ENCODE measurements around the gene BEST1. TPM values are rescaled to one million over a fixed set of nuclear protein-coding genes. Genes with fewer than 3 reads are reported as not detected.
A peak's percentile ranks its signal among the peaks of the same experiment; 100 is the strongest.

Gene BEST1
- total and polyA plus RNA-seq, 2 of the 13 experiments (the other 11 are each of a cell fraction or from before 2014, with no cell fraction given): 0.09 to 0.65 TPM

DNA sequence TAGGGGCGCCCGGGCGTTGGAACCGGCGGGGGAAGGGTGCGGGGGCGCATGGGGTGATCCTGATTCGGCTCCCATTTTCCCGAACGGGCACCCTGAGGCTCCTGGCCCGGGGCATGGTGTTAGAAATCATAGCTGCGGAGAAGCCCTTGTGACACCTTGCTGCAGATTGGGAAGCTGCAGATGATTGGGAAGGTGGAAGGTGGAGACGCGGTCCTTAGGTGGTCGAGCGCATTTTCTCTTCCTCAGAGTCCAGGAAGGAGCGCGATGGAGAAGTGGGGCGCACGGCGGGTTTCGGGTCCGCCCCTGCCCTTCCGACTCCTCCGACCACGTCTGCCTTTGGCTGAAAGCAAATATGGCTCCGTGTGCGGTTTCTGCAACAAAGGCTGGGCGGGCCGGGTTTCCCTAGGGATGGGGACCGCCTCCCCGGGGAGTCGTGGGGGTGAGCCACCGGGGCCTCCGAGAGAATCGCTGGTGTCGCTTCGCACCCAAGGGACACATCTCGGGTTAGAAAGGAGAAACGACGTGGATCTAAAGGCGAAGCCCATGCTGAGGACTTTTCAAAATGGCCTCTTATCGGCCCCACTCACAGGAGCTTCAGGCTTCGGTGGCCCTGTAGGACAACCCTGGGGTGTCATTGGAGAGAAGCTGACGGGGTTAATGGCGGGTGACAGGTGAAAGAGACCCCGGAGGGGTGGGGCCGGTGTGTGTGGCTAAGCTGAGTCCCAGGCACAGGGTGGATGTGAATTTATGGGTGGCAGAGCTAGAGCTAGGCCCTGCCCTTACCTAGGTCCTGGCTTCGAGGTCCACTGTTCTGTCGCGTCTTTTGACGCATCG lies 18.0 kb downstream of the BEST1 start (continued):
- TF ChIP-seq, protein P1, sequence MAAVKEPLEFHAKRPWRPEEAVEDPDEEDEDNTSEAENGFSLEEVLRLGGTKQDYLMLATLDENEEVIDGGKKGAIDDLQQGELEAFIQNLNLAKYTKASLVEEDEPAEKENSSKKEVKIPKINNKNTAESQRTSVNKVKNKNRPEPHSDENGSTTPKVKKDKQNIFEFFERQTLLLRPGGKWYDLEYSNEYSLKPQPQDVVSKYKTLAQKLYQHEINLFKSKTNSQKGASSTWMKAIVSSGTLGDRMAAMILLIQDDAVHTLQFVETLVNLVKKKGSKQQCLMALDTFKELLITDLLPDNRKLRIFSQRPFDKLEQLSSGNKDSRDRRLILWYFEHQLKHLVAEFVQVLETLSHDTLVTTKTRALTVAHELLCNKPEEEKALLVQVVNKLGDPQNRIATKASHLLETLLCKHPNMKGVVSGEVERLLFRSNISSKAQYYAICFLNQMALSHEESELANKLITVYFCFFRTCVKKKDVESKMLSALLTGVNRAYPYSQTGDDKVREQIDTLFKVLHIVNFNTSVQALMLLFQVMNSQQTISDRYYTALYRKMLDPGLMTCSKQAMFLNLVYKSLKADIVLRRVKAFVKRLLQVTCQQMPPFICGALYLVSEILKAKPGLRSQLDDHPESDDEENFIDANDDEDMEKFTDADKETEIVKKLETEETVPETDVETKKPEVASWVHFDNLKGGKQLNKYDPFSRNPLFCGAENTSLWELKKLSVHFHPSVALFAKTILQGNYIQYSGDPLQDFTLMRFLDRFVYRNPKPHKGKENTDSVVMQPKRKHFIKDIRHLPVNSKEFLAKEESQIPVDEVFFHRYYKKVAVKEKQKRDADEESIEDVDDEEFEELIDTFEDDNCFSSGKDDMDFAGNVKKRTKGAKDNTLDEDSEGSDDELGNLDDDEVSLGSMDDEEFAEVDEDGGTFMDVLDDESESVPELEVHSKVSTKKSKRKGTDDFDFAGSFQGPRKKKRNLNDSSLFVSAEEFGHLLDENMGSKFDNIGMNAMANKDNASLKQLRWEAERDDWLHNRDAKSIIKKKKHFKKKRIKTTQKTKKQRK (IDR thresholded peaks at IDR 0.05; ENCODE audit: low read length): no peak
- TF ChIP-seq RFXANK (CRISPR knock-in tag; IDR thresholded peaks at IDR 0.05) (no peak), EP300 (IDR thresholded peaks at IDR 0.05; ENCODE audit: low read depth in 2 of 2, low read length in 2 of 2) (no peak), EP300 (CRISPR knock-in tag; IDR thresholded peaks at IDR 0.05; ENCODE audit: borderline replicate concordance) (no peak), SMAD1 (CRISPR knock-in tag; IDR thresholded peaks at IDR 0.05; ENCODE audit: borderline replicate concordance, low read depth) (no peak), KLF11 (CRISPR knock-in tag; IDR thresholded peaks at IDR 0.05) (no peak), ZNF256 (CRISPR knock-in tag; conservative IDR thresholded peaks at IDR 0.05) (no peak), PAX8 (CRISPR knock-in tag; IDR thresholded peaks at IDR 0.05; ENCODE audit: borderline replicate concordance) (no peak), ZNF543 (CRISPR knock-in tag; IDR thresholded peaks at IDR 0.05) (0 out of 2 replicates have a peak, but pooled peaks have one; percentile 13), TBX3 (IDR thresholded peaks at IDR 0.05; ENCODE audit: borderline replicate concordance) (no peak), RBM22 (optimal IDR thresholded peaks at IDR 0.05; ENCODE audit: low read length) (no peak), SNRNP70 (IDR thresholded peaks at IDR 0.05; ENCODE audit: low read depth, low read length) (no peak), ZNF780A (CRISPR knock-in tag; IDR thresholded peaks at IDR 0.05) (no peak; the same call in 1 of the 2 replicates), ZSCAN20 (CRISPR knock-in tag; IDR thresholded peaks at IDR 0.05; ENCODE audit: borderline replicate concordance) (no peak), CHD2 (IDR thresholded peaks at IDR 0.05; ENCODE audit: low read depth, low read length) (no peak), NCOA1 (CRISPR knock-in tag; IDR thresholded peaks at IDR 0.05) (0 out of 2 replicates have a peak, but pooled peaks have one; percentile 6), ZNF788 (CRISPR knock-in tag; IDR thresholded peaks at IDR 0.05; ENCODE audit: borderline replicate concordance) (no peak), PLRG1 (conservative IDR thresholded peaks at IDR 0.05) (no peak)
- TF ChIP-seq, protein P2, sequence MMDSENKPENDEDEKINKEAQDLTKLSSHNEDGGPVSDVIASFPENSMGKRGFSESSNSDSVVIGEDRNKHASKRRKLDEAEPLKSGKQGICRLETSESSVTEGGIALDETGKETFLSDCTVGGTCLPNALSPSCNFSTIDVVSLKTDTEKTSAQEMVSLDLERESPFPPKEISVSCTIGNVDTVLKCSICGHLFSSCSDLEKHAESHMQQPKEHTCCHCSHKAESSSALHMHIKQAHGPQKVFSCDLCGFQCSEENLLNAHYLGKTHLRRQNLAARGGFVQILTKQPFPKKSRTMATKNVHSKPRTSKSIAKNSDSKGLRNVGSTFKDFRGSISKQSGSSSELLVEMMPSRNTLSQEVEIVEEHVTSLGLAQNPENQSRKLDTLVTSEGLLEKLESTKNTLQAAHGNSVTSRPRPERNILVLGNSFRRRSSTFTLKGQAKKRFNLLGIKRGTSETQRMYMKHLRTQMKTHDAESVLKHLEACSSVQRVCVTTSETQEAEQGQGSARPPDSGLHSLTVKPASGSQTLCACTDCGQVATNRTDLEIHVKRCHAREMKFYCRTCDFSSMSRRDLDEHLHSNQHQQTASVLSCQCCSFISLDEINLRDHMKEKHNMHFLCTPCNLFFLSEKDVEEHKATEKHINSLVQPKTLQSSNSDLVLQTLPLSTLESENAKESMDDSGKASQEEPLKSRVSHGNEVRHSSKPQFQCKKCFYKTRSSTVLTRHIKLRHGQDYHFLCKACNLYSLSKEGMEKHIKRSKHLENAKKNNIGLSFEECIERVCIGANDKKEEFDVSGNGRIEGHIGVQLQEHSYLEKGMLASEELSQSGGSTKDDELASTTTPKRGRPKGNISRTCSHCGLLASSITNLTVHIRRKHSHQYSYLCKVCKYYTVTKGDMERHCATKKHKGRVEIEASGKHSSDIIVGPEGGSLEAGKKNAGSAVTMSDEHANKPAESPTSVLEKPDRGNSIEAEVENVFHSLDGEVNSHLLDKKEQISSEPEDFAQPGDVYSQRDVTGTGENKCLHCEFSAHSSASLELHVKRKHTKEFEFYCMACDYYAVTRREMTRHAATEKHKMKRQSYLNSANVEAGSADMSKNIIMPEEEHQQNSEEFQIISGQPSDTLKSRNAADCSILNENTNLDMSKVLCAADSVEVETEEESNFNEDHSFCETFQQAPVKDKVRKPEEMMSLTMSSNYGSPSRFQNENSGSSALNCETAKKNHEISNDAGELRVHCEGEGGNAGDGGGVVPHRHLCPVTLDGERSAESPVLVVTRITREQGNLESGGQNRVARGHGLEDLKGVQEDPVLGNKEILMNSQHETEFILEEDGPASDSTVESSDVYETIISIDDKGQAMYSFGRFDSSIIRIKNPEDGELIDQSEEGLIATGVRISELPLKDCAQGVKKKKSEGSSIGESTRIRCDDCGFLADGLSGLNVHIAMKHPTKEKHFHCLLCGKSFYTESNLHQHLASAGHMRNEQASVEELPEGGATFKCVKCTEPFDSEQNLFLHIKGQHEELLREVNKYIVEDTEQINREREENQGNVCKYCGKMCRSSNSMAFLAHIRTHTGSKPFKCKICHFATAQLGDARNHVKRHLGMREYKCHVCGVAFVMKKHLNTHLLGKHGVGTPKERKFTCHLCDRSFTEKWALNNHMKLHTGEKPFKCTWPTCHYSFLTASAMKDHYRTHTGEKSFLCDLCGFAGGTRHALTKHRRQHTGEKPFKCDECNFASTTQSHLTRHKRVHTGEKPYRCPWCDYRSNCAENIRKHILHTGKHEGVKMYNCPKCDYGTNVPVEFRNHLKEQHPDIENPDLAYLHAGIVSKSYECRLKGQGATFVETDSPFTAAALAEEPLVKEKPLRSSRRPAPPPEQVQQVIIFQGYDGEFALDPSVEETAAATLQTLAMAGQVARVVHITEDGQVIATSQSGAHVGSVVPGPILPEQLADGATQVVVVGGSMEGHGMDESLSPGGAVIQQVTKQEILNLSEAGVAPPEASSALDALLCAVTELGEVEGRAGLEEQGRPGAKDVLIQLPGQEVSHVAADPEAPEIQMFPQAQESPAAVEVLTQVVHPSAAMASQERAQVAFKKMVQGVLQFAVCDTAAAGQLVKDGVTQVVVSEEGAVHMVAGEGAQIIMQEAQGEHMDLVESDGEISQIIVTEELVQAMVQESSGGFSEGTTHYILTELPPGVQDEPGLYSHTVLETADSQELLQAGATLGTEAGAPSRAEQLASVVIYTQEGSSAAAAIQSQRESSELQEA (CRISPR knock-in tag; IDR thresholded peaks at IDR 0.05; ENCODE audit: not compliant biosample characterization): no peak
